Measurements from ENCODE around the gene IGFBP6.

Gene IGFBP6

GRCh38 chr12:53120685-53121525, 23.4 kb downstream of the IGFBP6 start:
- DNase-seq (ENCODE audit: low read depth): no peak

DNA sequence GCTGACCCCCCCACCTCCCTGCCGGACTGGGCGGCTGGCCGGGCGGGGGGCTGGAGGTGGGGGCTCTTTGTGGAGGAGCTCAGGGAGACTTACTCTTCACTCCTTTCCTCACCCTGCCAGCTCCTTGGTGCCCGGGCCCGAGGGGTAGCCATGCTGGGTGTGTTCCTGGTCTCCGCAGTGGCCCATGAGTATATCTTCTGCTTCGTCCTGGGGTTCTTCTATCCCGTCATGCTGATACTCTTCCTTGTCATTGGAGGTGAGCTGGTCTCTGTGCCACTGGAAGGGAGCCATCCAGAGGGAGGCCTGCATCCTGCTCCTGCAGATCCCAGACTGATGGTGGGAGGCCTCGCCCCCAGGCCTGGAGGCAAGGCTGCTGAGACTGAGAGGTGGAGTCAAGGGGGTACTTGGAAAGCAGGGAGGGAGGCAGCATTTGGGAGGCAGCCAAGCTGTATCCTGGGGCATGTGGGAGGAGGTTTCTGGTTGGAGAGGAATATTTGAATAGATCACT, 25.5 kb downstream of the IGFBP6 start:
- no peak for DNase-seq (ENCODE audit: low read depth)

DNA sequence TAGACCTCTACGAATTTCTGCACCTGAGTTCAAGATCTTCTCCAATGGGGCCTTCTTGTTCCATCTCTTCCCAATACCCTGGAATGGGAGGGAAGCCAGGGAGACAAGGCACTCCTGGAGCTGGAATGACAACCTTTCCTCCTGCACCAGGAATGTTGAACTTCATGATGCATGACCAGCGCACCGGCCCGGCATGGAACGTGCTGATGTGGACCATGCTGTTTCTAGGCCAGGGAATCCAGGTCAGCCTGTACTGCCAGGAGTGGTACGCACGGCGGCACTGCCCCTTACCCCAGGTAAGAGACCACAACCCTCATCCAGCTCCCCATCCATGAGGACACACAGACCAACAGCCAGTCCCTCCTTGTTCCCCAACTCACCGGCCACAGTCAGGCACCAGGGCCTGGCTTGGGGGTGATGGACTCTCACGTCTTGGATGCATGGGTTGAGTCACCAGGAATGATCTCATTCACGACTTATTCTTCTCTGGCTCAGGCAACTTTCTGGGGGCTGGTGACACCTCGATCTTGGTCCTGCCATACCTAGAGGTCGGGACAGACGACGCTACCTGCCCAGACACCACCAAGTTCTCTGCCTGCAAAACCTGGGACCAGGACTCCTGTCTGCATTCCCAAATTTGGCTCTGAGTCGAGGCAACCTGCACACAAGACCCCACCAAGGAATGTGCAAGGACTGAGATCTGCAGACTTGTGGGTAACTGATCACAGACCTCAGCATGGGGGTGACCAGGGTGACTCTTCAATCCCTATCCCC, 26.3 kb downstream of the IGFBP6 start:
- DNase-seq (ENCODE audit: low read depth): no peak

GRCh38 chr12:53124352-53124723, 26.9 kb downstream of the IGFBP6 start:
- DNase-seq (ENCODE audit: low read depth): no peak

DNA sequence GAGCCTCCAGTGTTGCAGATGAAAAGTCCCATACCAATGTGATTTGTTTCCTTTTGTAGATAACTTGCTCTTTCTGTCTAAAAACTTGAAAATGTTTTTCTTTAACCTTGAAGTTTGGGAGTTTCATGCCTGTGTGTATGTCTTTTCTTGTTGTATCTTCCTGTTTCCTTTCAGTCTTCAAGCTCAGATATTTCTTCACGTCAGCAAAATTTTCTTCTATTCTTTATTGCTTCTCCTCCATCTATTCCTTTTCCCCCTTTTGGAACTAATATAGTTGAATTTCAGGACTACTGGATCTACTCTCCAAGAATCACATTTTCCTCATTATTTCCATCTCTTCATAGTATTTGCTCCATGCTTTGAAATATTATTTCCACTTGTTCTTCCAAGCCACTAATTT, 29.7 kb downstream of the IGFBP6 start:
- DNase-seq (ENCODE audit: low read depth): no peak

GRCh38 chr12:53128780-53129569, 31.5 kb downstream of the IGFBP6 start:
- no peak for DNase-seq (ENCODE audit: low read depth)

DNA sequence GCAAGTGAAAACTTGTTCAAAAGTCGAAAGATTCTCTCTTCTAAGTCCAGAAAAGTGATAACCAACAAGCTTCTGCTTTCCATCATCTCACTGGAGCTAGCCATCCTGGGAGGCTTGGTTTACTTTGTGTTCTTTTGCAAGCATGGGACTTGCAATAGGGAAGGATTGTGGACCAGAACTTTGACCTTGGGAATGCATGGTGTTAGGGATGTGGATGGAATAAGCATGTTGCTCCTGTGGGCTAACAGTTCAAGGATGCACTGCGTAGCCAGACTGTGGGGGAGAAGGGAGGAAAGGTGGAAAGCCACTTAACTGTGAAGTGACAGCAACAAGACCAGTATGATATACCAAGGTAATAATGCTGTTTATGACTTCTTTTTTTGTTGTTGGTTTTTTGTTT, 34.4 kb downstream of the IGFBP6 start:
- DNase-seq (ENCODE audit: low read depth): no peak

GRCh38 chr12:53133722-53134121, 36.3 kb downstream of the IGFBP6 start:
- no peak for DNase-seq (ENCODE audit: low read depth)

DNA sequence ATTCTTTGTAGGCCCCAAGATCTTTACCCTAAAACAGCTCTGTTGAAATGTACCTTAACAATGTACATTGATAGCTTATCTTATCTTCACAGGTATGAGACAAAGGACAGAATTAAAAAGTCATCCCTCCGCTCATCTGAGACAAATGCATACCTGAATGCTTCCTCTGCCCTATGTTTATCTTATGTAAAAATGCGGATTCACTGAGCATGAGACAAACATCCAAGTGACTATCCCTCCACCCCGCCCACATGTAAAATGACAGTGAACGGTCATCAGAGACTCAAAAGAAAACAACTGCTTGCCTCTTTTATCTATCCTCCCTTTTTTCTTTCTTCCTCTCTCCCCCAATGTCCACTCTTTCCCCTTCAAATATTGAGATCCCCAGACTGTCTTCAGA, 45.9 kb downstream of the IGFBP6 start:
- DNase-seq (ENCODE audit: low read depth): no peak

- DNase-seq (ENCODE audit: low read depth): peak; percentile 51
Observed at GRCh38 chr12:53145383-53146260, 48.2 kb downstream of the IGFBP6 start.

- no peak for DNase-seq (ENCODE audit: low read depth)
Observed at GRCh38 chr12:53147181-53147580, 49.7 kb downstream of the IGFBP6 start.

GRCh38 chr12:53147653-53148052, 50.2 kb downstream of the IGFBP6 start:
- DNase-seq (ENCODE audit: low read depth): no peak

DNA sequence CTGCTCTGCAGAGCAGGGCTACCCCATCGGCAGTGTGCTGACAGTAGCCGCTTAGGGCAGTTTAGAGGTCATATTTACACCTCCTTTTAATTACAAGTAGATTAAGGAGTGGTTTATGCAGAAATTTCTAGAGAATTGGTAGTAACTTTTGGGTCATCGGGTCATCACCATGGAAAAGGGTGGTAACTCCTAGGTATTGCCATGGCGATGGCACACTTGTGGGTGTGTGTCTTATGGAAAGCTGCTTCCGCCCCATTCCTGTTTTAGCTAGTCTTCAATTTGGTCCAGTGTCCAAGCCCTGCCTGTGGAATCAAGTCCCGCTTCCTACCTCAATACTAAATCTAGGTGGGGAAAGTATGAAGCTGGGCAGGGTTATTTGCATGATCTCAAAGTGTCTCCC, 53.6 kb downstream of the IGFBP6 start:
- DNase-seq (ENCODE audit: low read depth): no peak
